Muscle of back (tissue), 11 donors: ENCODE measurements around the gene GUF1. TPM values are rescaled to one million over a fixed set of nuclear protein-coding genes. Genes with fewer than 3 reads are reported as not detected.
"Not testable (repeated sequence)": the region's sequence is repeated elsewhere in the genome, so short reads cannot be mapped to it uniquely, and the experiment has no call there.

Experiments used
- DNase-seq, 3 donors: peaks; one replicate each; pipeline versions ENCODE4 v3.0.0 to v3.0.0-alpha.2; 2013
- polyA plus RNA-seq, 10 donors: library from polyadenylated mRNA; unstranded; fragments of 120-200 nt; gene quantifications; one replicate each; pipeline ENCODE4 v1.2.1, GENCODE V29; 2013; ENCODE audit not compliant: insufficient read length in 10 of 10

The GUF1 gene
- polyA plus RNA-seq, 10 donors = 16.9 to 26.0 (median 21.7) TPM

DNA sequence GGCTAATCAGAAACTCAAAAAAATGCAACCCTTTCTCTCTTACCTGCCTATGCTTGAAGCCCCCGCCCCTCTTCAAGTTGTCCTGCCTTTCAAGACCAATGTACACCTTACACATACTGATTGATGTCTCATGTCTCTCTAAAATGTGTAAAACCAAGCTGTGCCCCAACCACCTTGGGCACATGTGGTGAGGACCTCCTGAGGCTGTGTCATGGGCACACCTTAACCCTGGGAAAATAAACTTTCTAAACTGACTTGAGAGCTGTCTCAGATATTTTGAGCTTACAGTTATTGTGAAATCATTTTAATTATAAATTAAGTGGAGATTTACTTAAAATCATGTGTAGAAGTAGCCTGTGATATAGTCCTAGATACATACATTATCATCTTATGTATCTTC lies 22.2 kb downstream of the GUF1 start:
- DNase-seq = no peak

DNA sequence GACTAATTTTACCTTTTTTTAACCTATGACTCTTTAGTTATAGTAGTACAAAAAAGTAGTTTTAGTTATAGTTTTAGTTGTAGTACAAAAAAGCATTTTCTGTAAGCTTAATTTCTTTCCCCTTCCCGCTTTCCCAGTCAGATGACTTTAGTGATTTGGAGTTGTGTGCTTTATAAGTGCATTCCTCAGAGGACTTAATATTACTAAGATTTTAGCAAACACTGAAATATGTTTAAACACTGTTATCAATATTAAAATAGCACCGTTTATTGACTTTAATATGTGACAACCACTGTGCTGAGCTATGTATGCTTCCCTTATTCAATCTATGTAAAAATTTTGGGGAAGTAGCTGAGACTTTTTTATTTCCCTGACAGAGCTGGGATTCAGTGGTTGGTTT lies 22.8 kb downstream of the GUF1 start:
- DNase-seq = no peak

GRCh38 chr4:44704673-44705072 lies 26.5 kb downstream of the GUF1 start:
- DNase-seq = no peak

GRCh38 chr4:44713125-44713524 lies 34.9 kb downstream of the GUF1 start:
- DNase-seq = no peak

DNA sequence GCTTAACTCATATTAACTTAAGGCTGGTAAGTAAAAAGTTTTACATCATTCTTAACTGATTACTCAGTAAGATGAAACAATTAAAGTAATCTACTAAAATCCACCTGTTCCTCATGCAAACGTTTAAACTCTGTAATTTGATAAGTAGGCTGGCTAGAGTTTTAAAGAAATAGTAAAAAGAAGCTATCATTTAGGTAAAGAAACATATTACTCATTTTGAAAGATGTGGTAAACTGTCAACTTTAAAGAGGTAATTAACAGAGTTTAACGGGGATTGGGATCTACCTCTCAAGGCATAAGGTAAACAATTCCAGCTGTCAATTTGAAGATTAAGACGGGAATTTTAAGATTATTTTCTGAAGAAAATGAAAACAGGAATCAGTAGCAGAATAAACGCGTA lies 38.4 kb downstream of the GUF1 start:
- no peak for DNase-seq

DNA sequence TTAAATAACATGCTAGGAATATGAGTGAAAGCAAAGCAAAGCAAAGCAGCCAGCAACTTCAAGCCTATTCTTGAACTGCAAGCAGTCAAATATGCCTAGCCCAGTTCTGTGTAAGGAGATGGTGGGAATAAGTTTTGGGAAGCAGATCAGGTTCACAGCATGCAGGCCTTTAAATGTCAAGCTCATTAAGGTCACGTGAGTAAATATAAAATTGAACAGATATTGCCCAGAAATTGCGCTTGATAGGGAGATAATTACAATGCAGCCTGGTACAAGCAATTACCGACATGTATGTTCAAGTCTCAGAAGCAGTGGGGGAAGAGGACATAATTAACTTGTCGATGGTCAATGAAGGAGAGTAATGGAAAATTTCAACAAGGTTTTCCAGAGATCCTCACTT lies 42.2 kb downstream of the GUF1 start:
- DNase-seq = no peak

GRCh38 chr4:44722001-44722400 lies 43.8 kb downstream of the GUF1 start:
- no peak for DNase-seq

- DNase-seq = peak in 1 of 3 donors; percentile 16
These were observed 46.9 kb downstream of the GUF1 start for GRCh38 chr4:44725166-44725565.

GRCh38 chr4:44725726-44726037 lies 47.5 kb downstream of the GUF1 start:
- peak in 1 of 3 donors; percentile 24 for DNase-seq

- DNase-seq = peak; percentile 89 to 97 (median 94)
These were observed 48.0 kb downstream of the GUF1 start, which contains the start of gene GNPDA2 for GRCh38 chr4:44726038-44726871. GNPDA2 (minus strand) TSS chr4:44726556; CDS start chr4:44722207, 4,349 bp downstream.

- DNase-seq = no peak
These were observed 49.3 kb downstream of the GUF1 start for GRCh38 chr4:44727471-44727870.

- not testable (repeated sequence) for DNase-seq
These were observed 50.5 kb downstream of the GUF1 start for GRCh38 chr4:44728694-44729093.

GRCh38 chr4:44736900-44737299 lies 58.7 kb downstream of the GUF1 start:
- DNase-seq = no peak

GRCh38 chr4:44738615-44739014 lies 60.4 kb downstream of the GUF1 start:
- peak in 1 of 3 donors; percentile 3 for DNase-seq

DNA sequence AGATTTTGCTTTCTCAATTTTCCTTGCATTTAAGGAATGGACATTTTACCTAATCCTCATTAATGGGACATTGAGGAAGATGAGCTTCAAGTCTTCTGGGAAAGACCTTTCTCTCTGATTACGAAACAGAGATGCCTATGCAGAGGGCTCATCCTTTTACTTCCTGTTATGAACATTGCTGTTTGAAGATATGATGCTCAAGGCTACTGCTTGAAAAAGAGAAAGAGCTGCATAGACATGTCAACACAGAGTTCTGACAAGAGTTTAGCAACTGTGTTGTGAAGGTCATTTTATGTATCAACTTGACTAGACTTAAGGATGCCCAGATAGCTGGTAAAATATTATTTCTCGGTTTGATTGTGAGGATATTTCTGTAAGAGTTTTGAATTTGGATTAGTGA lies 62.0 kb downstream of the GUF1 start:
- no peak for DNase-seq

Other genes starting within 250 kb of the GUF1 start
- gene KCTD8, start 229.6 kb upstream of the GUF1 start, polyA plus RNA-seq = under 1 TPM; 0.10 to 0.69 (median 0.22) TPM
- 1 to 10 TPM in 8 of 10 donors, under 1 TPM in 2; 0.54 to 3.7 (median 1.8) TPM for gene YIPF7, start 26.8 kb upstream of the GUF1 start, polyA plus RNA-seq
- gene GNPDA2, start 48.1 kb downstream of the GUF1 start, polyA plus RNA-seq = 10 to 100 TPM; 16.1 to 23.8 (median 20.6) TPM